HL-60 (cell line): ENCODE data around the gene HSBP1.

ENCODE experiments used
- DNase-seq, 2 experiments: peaks; one replicate each; pipeline ENCODE4 v3.0.0-alpha.2; 2010 to 2020; ENCODE audit warnings: low read depth in 1 of 2, low spot score in 1 of 2
- H3K27ac ChIP-seq: fragments of 250-450 bp; sonication (Bioruptor Pico); replicated peaks from 2 replicates; pipeline ENCODE4 v1.5.1; 2020; ENCODE audit warnings: mild to moderate bottlenecking, moderate library complexity
- H3K27me3 ChIP-seq: fragments of 250-450 bp; sonication (Bioruptor Pico); 2 replicates; pipeline ENCODE4 v1.5.1; 2021; ENCODE audit warnings: mild to moderate bottlenecking, moderate library complexity; ENCODE audit not compliant: insufficient read depth, poor library complexity, severe bottlenecking
- H3K4me3 ChIP-seq: replicated peaks from 2 replicates; pipeline ENCODE4 v1.5.1; 2011; ENCODE audit warnings: mild to moderate bottlenecking, control low read depth, low read length; ENCODE audit not compliant: insufficient read depth
- CTCF ChIP-seq: IDR thresholded peaks from one replicate; pipeline ENCODE4 v1.5.1; 2011; ENCODE audit warnings: low read length, control low read depth, inconsistent platforms; ENCODE audit not compliant: insufficient read depth
- GABPA ChIP-seq: IDR thresholded peaks from 2 replicates; pipeline ENCODE4 v1.6.1; 2012; ENCODE audit warnings: low read depth
- POLR2AphosphoS5 ChIP-seq: IDR thresholded peaks from 2 replicates; pipeline ENCODE4 v1.6.1; 2012; ENCODE audit warnings: low read depth
- REST ChIP-seq: IDR thresholded peaks from 2 replicates; pipeline ENCODE4 v1.6.1; 2012; ENCODE audit warnings: low read depth; ENCODE audit not compliant: insufficient replicate concordance
- SPI1 ChIP-seq: IDR thresholded peaks from 2 replicates; pipeline ENCODE4 v1.6.1; 2012; ENCODE audit warnings: low read depth, mild to moderate bottlenecking, borderline replicate concordance

The HSBP1 gene

GRCh38 chr16:83774066-83774465 is 33.7 kb upstream of the HSBP1 start:
- DNase-seq = no peak

GRCh38 chr16:83776944-83777343 is 30.8 kb upstream of the HSBP1 start:
- TF ChIP-seq POLR2AphosphoS5 (no peak), REST (no peak), GABPA (no peak), SPI1 (no peak), CTCF (no peak)
- H3K27ac ChIP-seq = no peak overlapping the region

More at GRCh38 chr16:83774066-83774465, 33.7 kb upstream of the HSBP1 start:
- no peaks in the 10 kb centered on the region for H3K27me3 ChIP-seq
- no peak overlapping the region for H3K4me3 ChIP-seq
- TF ChIP-seq CTCF (no peak), GABPA (no peak)
- H3K27ac ChIP-seq = no peak overlapping the region

GRCh38 chr16:83779886-83780285 is 27.9 kb upstream of the HSBP1 start:
- H3K4me3 ChIP-seq = no peak overlapping the region
- no peak for TF ChIP-seq SPI1
- TF ChIP-seq GABPA = no peak
- no peak for TF ChIP-seq CTCF
- no peak for TF ChIP-seq POLR2AphosphoS5
- no peak for TF ChIP-seq REST
- H3K27ac ChIP-seq = no peak overlapping the region
- no peak for DNase-seq
- no peaks in the 10 kb centered on the region for H3K27me3 ChIP-seq

More at GRCh38 chr16:83776944-83777343, 30.8 kb upstream of the HSBP1 start:
- no peak for DNase-seq
- Histone ChIP-seq H3K27me3 (no peaks in the 10 kb centered on the region), H3K4me3 (no peak overlapping the region)

GRCh38 chr16:83785455-83785854 is 22.3 kb upstream of the HSBP1 start:
- TF ChIP-seq SPI1 = no peak
- TF ChIP-seq CTCF = no peak
- no peak for TF ChIP-seq POLR2AphosphoS5
- no peak for TF ChIP-seq REST
- DNase-seq = no peak
- Histone ChIP-seq H3K4me3 (no peak overlapping the region), H3K27ac (no peak overlapping the region), H3K27me3 (no peaks in the 10 kb centered on the region)
